Activated B cell treated with CpG ODN at 0.5 μM for 24 hours (primary cell): ENCODE results near the gene MPC1. TPM values are rescaled to one million over a fixed set of nuclear protein-coding genes. Genes with fewer than 3 reads are reported as not detected.

Source experiments
- ATAC-seq: fragments of 200-7000 bp; cut with Tn5 transposase; one replicate; pipeline ENCODE4 v1.10.0; 2021; ENCODE audit warnings: low read depth, mild to moderate bottlenecking, moderate library complexity
- CTCF ChIA-PET: fragments of 350-600 bp; sonication (Branson Sonifier 250); formaldehyde crosslinking; loops from one replicate; lab custom pipeline; 2021; ENCODE audit warnings: antibody characterized with exemption; lab: Charles Lee
- POLR2A ChIA-PET: fragments of 350-600 bp; sonication (Branson Sonifier 250); formaldehyde crosslinking; loops from one replicate; lab custom pipeline; 2021; ENCODE audit warnings: antibody characterized with exemption; lab: Charles Lee
- DNase-seq: peaks from one replicate; pipeline ENCODE4 v3.0.0; 2022
- H3K27ac Mint-ChIP-seq: one replicate; pipeline ENCODE4 v1.8.0; 2020; ENCODE audit warnings: mixed read lengths
- H3K27me3 Mint-ChIP-seq: one replicate; pipeline ENCODE4 v1.8.0; 2021; ENCODE audit warnings: mixed read lengths
- H3K36me3 Mint-ChIP-seq: one replicate; pipeline ENCODE4 v1.8.0; 2021; ENCODE audit warnings: low read depth, mixed read lengths
- H3K4me1 Mint-ChIP-seq: one replicate; pipeline ENCODE4 v1.8.0; 2021; ENCODE audit warnings: mixed read lengths
- H3K4me3 Mint-ChIP-seq: one replicate; pipeline ENCODE4 v1.8.0; 2020; ENCODE audit warnings: mild to moderate bottlenecking, mixed read lengths
- H3K9me3 Mint-ChIP-seq: one replicate; pipeline ENCODE4 v1.8.0; 2020; ENCODE audit warnings: mixed read lengths
- intact Hi-C: fragments of 100-400 bp; cut with micrococcal nuclease; formaldehyde crosslinking; loops from one replicate; pipeline ENCODE4 v1.15.1; 2024
- total RNA-seq: library from RNA; stranded (reverse); gene quantifications from 2 replicates; pipeline ENCODE4 v1.2.3, GENCODE V29; 2022
- TF ChIP-seq, protein P1 (sequence below): fragments of 200-600 bp; IDR thresholded peaks from one replicate; pipeline ENCODE4 v1.8.0; 2022; ENCODE audit warnings: antibody characterized with exemption, mild to moderate bottlenecking

Gene MPC1
- total RNA-seq, 1 donor from 2014 or later, result 17.3 TPM

DNA sequence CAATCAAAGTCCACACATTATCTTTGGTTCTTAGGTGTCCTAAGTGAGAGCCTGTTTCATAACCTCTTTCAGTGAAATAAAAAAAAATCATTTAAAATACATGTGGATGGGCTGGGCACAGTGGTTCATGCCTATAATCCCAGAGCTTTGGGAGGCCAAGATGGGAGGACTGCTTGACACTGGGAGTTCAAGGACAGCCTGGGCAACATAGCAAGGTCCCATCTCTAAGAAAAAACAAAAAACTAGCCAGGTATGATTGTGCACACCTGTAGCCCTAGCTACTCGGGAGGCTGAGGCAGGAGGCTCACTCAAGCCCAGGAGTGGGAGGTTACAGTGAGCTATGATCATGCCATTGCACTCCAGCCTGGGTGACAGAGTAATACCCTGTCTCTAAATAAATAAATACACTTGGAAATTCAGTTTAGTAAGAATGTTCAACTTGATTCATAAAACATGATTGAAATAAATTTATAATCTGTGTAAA lies 3.6 kb downstream of the MPC1 start:
- H3K36me3 Mint-ChIP-seq, result peaks cover 2% of the 10 kb centered on the region
- H3K27ac Mint-ChIP-seq, result no peak overlapping the region
- no peak overlapping the region for H3K4me3 Mint-ChIP-seq
- DNase-seq (no peak), ATAC-seq (no peak)
- CTCF ChIA-PET, result interaction anchor here (0.6 to 3.0 kb wide), 5 partner anchors 21 to 393 kb away, joined by 3 to 32 read pairs (median 14); partner anchors contain the start of gene SFT2D1
- H3K4me1 Mint-ChIP-seq, result peaks cover 14% of the 10 kb centered on the region
- no peaks in the 10 kb centered on the region for H3K27me3 Mint-ChIP-seq
- intact Hi-C loops, result no loop called here
- no peaks in the 10 kb centered on the region for H3K9me3 Mint-ChIP-seq
- TF ChIP-seq, protein P1, sequence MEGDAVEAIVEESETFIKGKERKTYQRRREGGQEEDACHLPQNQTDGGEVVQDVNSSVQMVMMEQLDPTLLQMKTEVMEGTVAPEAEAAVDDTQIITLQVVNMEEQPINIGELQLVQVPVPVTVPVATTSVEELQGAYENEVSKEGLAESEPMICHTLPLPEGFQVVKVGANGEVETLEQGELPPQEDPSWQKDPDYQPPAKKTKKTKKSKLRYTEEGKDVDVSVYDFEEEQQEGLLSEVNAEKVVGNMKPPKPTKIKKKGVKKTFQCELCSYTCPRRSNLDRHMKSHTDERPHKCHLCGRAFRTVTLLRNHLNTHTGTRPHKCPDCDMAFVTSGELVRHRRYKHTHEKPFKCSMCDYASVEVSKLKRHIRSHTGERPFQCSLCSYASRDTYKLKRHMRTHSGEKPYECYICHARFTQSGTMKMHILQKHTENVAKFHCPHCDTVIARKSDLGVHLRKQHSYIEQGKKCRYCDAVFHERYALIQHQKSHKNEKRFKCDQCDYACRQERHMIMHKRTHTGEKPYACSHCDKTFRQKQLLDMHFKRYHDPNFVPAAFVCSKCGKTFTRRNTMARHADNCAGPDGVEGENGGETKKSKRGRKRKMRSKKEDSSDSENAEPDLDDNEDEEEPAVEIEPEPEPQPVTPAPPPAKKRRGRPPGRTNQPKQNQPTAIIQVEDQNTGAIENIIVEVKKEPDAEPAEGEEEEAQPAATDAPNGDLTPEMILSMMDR, result no peak
- POLR2A ChIA-PET, result interaction anchor here (0.6 kb wide), 1 partner anchor 483 kb away, joined by 5 read pairs; no protein-coding TSS in a partner anchor

DNA sequence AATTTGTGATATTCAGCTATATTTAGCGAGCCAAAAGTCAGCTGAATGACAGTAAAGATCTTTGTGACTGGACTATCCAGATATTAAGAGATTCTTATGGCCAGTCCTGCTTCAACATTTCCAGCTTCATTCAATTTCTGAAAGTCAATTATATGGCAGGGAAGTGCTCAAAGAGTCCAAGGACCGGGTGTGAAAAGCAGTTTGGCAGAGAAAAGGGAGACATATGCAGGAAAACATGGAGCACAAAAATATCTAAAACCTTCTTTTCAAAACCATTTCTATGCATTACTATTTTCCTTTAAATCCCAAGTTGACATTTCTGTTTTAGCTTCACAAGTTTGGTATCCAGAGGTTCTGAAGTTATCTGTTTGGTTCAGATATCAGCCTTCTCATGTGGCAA lies 5.0 kb downstream of the MPC1 start:
- TF ChIP-seq, protein P1, result no peak
- Mint-ChIP-seq H3K27ac (no peak overlapping the region), H3K4me3 (no peak overlapping the region), H3K36me3 (peaks cover 2% of the 10 kb centered on the region), H3K4me1 (peaks cover 9% of the 10 kb centered on the region), H3K27me3 (no peaks in the 10 kb centered on the region), H3K9me3 (no peaks in the 10 kb centered on the region)
- CTCF ChIA-PET, result interaction anchor here (0.9 to 1.1 kb wide), 2 partner anchors 23 to 101 kb away, joined by 3 read pairs; no protein-coding TSS in a partner anchor
- ATAC-seq (no peak), DNase-seq (no peak)
- intact Hi-C loops, result no loop called here
- POLR2A ChIA-PET, result no interaction called here

DNA sequence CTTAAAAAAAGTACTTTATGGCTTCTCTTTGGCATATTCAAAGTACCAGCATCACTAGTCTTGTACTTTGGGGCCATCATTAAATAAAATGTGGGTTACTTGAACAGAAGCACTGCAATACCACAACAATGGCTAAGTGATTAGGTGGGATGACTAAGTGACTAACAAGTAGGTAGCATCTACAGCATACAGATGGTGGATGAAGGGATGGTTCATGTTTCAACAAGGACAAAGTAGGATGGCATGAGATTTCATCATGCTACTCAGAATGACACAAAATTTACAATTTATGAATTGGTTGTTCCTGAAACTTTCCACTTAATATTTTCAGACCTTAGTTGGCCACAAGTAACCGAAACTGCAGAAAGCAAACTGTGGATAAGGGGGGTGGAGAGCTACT lies 7.7 kb downstream of the MPC1 start:
- no peaks in the 10 kb centered on the region for H3K9me3 Mint-ChIP-seq
- H3K36me3 Mint-ChIP-seq, result no peaks in the 10 kb centered on the region
- ATAC-seq (no peak), DNase-seq (no peak)
- no peaks in the 10 kb centered on the region for H3K27me3 Mint-ChIP-seq
- no peak overlapping the region for H3K27ac Mint-ChIP-seq
- TF ChIP-seq, protein P1, result no peak
- ChIA-PET CTCF (no interaction called here), POLR2A (no interaction called here)
- no peaks in the 10 kb centered on the region for H3K4me1 Mint-ChIP-seq
- intact Hi-C loops, result no loop called here
- no peak overlapping the region for H3K4me3 Mint-ChIP-seq

DNA sequence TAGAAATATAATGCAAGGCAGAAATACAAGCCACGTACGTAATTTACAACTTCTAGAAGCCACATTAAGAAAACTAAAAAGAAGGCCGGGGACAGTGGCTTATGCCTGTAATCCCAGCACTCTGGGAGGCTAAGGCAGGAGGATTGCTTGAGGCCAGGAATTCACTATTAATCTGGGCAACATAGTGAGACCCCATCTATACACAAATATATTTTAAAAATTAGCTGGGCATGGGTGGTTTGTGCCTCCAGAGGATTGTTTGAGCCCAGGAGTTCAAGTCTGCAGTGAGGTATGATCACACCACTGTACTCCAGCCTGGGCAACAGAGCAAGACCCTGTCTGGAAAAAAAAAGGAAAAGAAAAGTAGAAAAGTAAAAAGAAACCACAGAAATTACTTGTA lies 12.3 kb downstream of the MPC1 start:
- Mint-ChIP-seq H3K9me3 (no peaks in the 10 kb centered on the region), H3K27me3 (no peaks in the 10 kb centered on the region), H3K36me3 (peaks cover 14% of the 10 kb centered on the region), H3K27ac (no peak overlapping the region), H3K4me1 (no peaks in the 10 kb centered on the region), H3K4me3 (no peak overlapping the region)
- ChIA-PET POLR2A (no interaction called here), CTCF (no interaction called here)
- DNase-seq (no peak), ATAC-seq (no peak)
- intact Hi-C loops, result no loop called here
- TF ChIP-seq, protein P1, result no peak

DNA sequence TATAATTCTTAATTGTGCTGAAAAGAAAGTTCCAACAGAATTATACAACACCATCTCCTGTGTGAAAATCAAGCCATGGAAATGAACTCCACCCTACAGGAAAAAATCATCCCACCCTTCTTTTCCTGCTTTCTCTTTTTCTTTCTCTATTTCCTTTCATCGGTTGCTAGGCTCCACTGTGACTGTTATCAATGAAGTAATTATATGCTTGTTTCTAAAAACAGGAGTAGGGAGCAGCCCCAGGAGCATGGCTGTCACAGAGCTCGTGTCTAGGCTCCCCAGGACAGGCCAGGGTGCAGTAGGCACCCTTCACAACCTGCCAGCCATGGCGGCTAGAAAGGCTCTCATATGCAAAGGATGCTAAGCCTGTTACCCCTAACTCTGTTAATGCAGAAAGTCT lies 13.0 kb downstream of the MPC1 start:
- CTCF ChIA-PET, result no interaction called here
- no peak overlapping the region for H3K4me3 Mint-ChIP-seq
- H3K9me3 Mint-ChIP-seq, result no peaks in the 10 kb centered on the region
- no peaks in the 10 kb centered on the region for H3K27me3 Mint-ChIP-seq
- H3K4me1 Mint-ChIP-seq, result no peaks in the 10 kb centered on the region
- no peak overlapping the region for H3K27ac Mint-ChIP-seq
- POLR2A ChIA-PET, result no interaction called here
- DNase-seq, result no peak
- peaks cover 18% of the 10 kb centered on the region for H3K36me3 Mint-ChIP-seq
- ATAC-seq, result no peak
- TF ChIP-seq, protein P1, result no peak
- intact Hi-C loops, result no loop called here
